ENCODE measurements around the gene ARHGEF7.

The ARHGEF7 gene

GRCh38 chr13:111219280-111219679 is 104.2 kb downstream of the ARHGEF7 start:
- Histone ChIP-seq H3K4me1 (ENCODE audit: control insufficient read depth, insufficient read depth, low read length) (peaks cover 15% of the 10 kb centered on the region), H3K36me3 (ENCODE audit: control insufficient read depth, insufficient read depth, low read length) (no peaks in the 10 kb centered on the region), H3K4me3 (ENCODE audit: insufficient read depth, low read depth, low read length) (no peak overlapping the region), H3K27me3 (ENCODE audit: control insufficient read depth, insufficient read depth, low read length, poor library complexity, severe bottlenecking) (no peaks in the 10 kb centered on the region), H3K9me3 (ENCODE audit: control insufficient read depth, low read length) (no peaks in the 10 kb centered on the region), H3K27ac (ENCODE audit: insufficient read depth, low read depth, low read length, poor library complexity, severe bottlenecking) (no peak overlapping the region)
- 91 to 95% methylated on average over 4 of the region's 4 CpGs for WGBS, 2 experiments

GRCh38 chr13:111219950-111220349 is 104.8 kb downstream of the ARHGEF7 start:
- 89 to 90% methylated on average over 8 of the region's 8 CpGs for WGBS, 2 experiments
- Histone ChIP-seq H3K36me3 (ENCODE audit: control insufficient read depth, insufficient read depth, low read length) (no peaks in the 10 kb centered on the region), H3K4me3 (ENCODE audit: insufficient read depth, low read depth, low read length) (no peak overlapping the region), H3K9me3 (ENCODE audit: control insufficient read depth, low read length) (no peaks in the 10 kb centered on the region), H3K27me3 (ENCODE audit: control insufficient read depth, insufficient read depth, low read length, poor library complexity, severe bottlenecking) (no peaks in the 10 kb centered on the region), H3K27ac (ENCODE audit: insufficient read depth, low read depth, low read length, poor library complexity, severe bottlenecking) (no peak overlapping the region), H3K4me1 (ENCODE audit: control insufficient read depth, insufficient read depth, low read length) (peaks cover 14% of the 10 kb centered on the region)

DNA sequence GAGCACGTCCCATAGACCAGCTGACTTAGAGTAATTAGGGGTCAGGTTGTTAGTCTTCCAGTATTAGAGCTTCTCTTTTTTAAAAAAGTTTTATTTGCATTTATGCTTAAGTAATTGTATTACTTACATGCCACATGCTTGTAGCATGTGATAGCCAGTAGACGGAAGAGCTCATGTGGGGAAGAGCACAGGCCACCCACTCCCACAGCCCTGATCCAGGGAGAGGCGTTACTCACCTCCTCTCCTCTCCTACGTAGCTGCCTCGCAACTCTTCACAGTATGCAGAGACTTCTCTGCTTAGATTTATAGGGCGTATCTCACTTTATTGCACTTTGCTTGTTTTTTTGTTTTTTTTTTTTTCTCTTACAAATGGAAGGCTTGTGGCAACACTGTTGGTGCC is 110.1 kb downstream of the ARHGEF7 start:
- no peaks in the 10 kb centered on the region for H3K4me1 ChIP-seq (ENCODE audit: control insufficient read depth, insufficient read depth, low read length)
- H3K27ac ChIP-seq (ENCODE audit: insufficient read depth, low read depth, low read length, poor library complexity, severe bottlenecking): no peak overlapping the region
- H3K27me3 ChIP-seq (ENCODE audit: control insufficient read depth, insufficient read depth, low read length, poor library complexity, severe bottlenecking): no peaks in the 10 kb centered on the region
- H3K36me3 ChIP-seq (ENCODE audit: control insufficient read depth, insufficient read depth, low read length): no peaks in the 10 kb centered on the region
- 95 to 97% methylated on average over 6 of the region's 6 CpGs for WGBS, 2 experiments
- H3K4me3 ChIP-seq (ENCODE audit: insufficient read depth, low read depth, low read length): no peak overlapping the region
- H3K9me3 ChIP-seq (ENCODE audit: control insufficient read depth, low read length): no peaks in the 10 kb centered on the region

- Histone ChIP-seq H3K9me3 (ENCODE audit: control insufficient read depth, low read length) (no peaks in the 10 kb centered on the region), H3K4me3 (ENCODE audit: insufficient read depth, low read depth, low read length) (no peak overlapping the region), H3K36me3 (ENCODE audit: control insufficient read depth, insufficient read depth, low read length) (no peaks in the 10 kb centered on the region), H3K27me3 (ENCODE audit: control insufficient read depth, insufficient read depth, low read length, poor library complexity, severe bottlenecking) (no peaks in the 10 kb centered on the region), H3K4me1 (ENCODE audit: control insufficient read depth, insufficient read depth, low read length) (no peaks in the 10 kb centered on the region), H3K27ac (ENCODE audit: insufficient read depth, low read depth, low read length, poor library complexity, severe bottlenecking) (no peak overlapping the region)
- 95 to 97% methylated on average over 7 of the region's 7 CpGs for WGBS, 2 experiments
These were observed 110.9 kb downstream of the ARHGEF7 start for GRCh38 chr13:111225810-111226546.

DNA sequence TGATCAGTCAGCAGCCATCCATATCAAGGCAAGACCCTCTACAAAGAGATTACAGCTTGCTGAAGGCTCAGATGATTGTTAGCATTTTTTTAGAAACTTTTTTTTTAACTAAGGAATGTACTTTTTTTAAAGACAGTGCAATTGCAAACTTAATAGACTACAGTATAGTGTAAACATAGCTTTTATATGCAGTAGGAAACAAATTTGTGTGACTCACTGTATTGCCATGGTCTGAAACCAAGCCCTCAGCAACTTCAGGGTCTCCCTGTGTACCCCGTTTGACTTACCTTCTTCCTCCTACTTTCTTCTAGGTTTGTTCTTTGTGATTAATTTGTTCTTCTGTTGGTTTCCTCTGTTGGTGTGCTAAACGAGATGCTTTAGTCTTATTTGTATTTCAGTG is 112.3 kb downstream of the ARHGEF7 start:
- Histone ChIP-seq H3K27ac (ENCODE audit: insufficient read depth, low read depth, low read length, poor library complexity, severe bottlenecking) (no peak overlapping the region), H3K9me3 (ENCODE audit: control insufficient read depth, low read length) (no peaks in the 10 kb centered on the region), H3K4me1 (ENCODE audit: control insufficient read depth, insufficient read depth, low read length) (no peaks in the 10 kb centered on the region), H3K36me3 (ENCODE audit: control insufficient read depth, insufficient read depth, low read length) (no peaks in the 10 kb centered on the region), H3K4me3 (ENCODE audit: insufficient read depth, low read depth, low read length) (no peak overlapping the region), H3K27me3 (ENCODE audit: control insufficient read depth, insufficient read depth, low read length, poor library complexity, severe bottlenecking) (no peaks in the 10 kb centered on the region)
- 94 to 100% methylated on average over 1 to 2 of the region's 2 CpGs for WGBS, 2 experiments

- Histone ChIP-seq H3K36me3 (ENCODE audit: control insufficient read depth, insufficient read depth, low read length) (no peaks in the 10 kb centered on the region), H3K27ac (ENCODE audit: insufficient read depth, low read depth, low read length, poor library complexity, severe bottlenecking) (no peak overlapping the region), H3K9me3 (ENCODE audit: control insufficient read depth, low read length) (no peaks in the 10 kb centered on the region), H3K4me1 (ENCODE audit: control insufficient read depth, insufficient read depth, low read length) (no peaks in the 10 kb centered on the region), H3K27me3 (ENCODE audit: control insufficient read depth, insufficient read depth, low read length, poor library complexity, severe bottlenecking) (no peaks in the 10 kb centered on the region), H3K4me3 (ENCODE audit: insufficient read depth, low read depth, low read length) (no peak overlapping the region)
- 85 to 87% methylated on average over 27 of the region's 27 CpGs for WGBS, 2 experiments
These were observed 113.4 kb downstream of the ARHGEF7 start for GRCh38 chr13:111228262-111229144.

GRCh38 chr13:111230385-111230930 is 115.3 kb downstream of the ARHGEF7 start:
- WGBS, 2 experiments: 93% methylated on average over 10 of the region's 10 CpGs
- H3K27me3 ChIP-seq (ENCODE audit: control insufficient read depth, insufficient read depth, low read length, poor library complexity, severe bottlenecking): no peaks in the 10 kb centered on the region
- H3K36me3 ChIP-seq (ENCODE audit: control insufficient read depth, insufficient read depth, low read length): peaks cover under 1% of the 10 kb centered on the region
- H3K9me3 ChIP-seq (ENCODE audit: control insufficient read depth, low read length): no peaks in the 10 kb centered on the region
- no peak overlapping the region for H3K4me3 ChIP-seq (ENCODE audit: insufficient read depth, low read depth, low read length)
- no peaks in the 10 kb centered on the region for H3K4me1 ChIP-seq (ENCODE audit: control insufficient read depth, insufficient read depth, low read length)
- no peak overlapping the region for H3K27ac ChIP-seq (ENCODE audit: insufficient read depth, low read depth, low read length, poor library complexity, severe bottlenecking)

- WGBS, 2 experiments: 96% methylated on average over 7 of the region's 7 CpGs
- H3K9me3 ChIP-seq (ENCODE audit: control insufficient read depth, low read length): no peaks in the 10 kb centered on the region
- no peak overlapping the region for H3K27ac ChIP-seq (ENCODE audit: insufficient read depth, low read depth, low read length, poor library complexity, severe bottlenecking)
- peaks cover 4% of the 10 kb centered on the region for H3K36me3 ChIP-seq (ENCODE audit: control insufficient read depth, insufficient read depth, low read length)
- no peak overlapping the region for H3K4me3 ChIP-seq (ENCODE audit: insufficient read depth, low read depth, low read length)
- no peaks in the 10 kb centered on the region for H3K27me3 ChIP-seq (ENCODE audit: control insufficient read depth, insufficient read depth, low read length, poor library complexity, severe bottlenecking)
- no peaks in the 10 kb centered on the region for H3K4me1 ChIP-seq (ENCODE audit: control insufficient read depth, insufficient read depth, low read length)
These were observed 117.1 kb downstream of the ARHGEF7 start for GRCh38 chr13:111232191-111232590.

DNA sequence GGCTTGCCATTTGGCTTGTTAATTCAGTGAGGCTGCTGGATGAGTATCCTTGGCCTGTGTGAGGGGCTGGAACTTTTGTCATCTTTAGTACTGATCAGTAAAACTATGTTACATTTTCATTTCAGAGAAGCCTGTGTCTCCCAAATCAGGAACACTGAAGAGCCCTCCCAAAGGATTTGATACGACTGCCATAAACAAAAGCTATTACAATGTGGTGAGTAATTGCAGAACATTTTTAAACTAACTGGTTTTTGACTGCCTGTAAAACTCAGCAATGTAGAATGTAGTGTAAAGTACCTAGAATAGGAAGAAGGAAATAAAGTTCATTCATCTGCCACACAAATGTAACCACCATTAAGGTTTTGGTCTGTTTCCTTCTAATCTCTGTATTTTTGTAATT is 118.0 kb downstream of the ARHGEF7 start:
- Histone ChIP-seq H3K4me3 (ENCODE audit: insufficient read depth, low read depth, low read length) (no peak overlapping the region), H3K27me3 (ENCODE audit: control insufficient read depth, insufficient read depth, low read length, poor library complexity, severe bottlenecking) (no peaks in the 10 kb centered on the region), H3K4me1 (ENCODE audit: control insufficient read depth, insufficient read depth, low read length) (no peaks in the 10 kb centered on the region), H3K9me3 (ENCODE audit: control insufficient read depth, low read length) (no peaks in the 10 kb centered on the region), H3K36me3 (ENCODE audit: control insufficient read depth, insufficient read depth, low read length) (peaks cover 4% of the 10 kb centered on the region), H3K27ac (ENCODE audit: insufficient read depth, low read depth, low read length, poor library complexity, severe bottlenecking) (no peak overlapping the region)
- WGBS, 2 experiments: 84 to 100% methylated on average over 1 of the region's 1 CpG
